Lower leg skin (tissue), 3 donors: ENCODE measurements around the gene RFX2.

ENCODE experiments used
- POLR2A ChIP-seq, 2 donors: fragments of 450-650 bp; IDR thresholded peaks; one replicate each; pipeline ENCODE4 v1.6.1; 2016 to 2017; ENCODE audit warnings: antibody characterized with exemption in 2 of 2, mild to moderate bottlenecking in 1 of 2, moderate library complexity in 1 of 2
- TF ChIP-seq, protein P1 (sequence below), 3 donors: fragments of 450-650 bp; IDR thresholded peaks; one replicate each; pipeline ENCODE4 v1.5.1; 2016; ENCODE audit warnings: antibody characterized with exemption in 3 of 3, mild to moderate bottlenecking in 3 of 3, moderate library complexity in 2 of 3

DNA sequence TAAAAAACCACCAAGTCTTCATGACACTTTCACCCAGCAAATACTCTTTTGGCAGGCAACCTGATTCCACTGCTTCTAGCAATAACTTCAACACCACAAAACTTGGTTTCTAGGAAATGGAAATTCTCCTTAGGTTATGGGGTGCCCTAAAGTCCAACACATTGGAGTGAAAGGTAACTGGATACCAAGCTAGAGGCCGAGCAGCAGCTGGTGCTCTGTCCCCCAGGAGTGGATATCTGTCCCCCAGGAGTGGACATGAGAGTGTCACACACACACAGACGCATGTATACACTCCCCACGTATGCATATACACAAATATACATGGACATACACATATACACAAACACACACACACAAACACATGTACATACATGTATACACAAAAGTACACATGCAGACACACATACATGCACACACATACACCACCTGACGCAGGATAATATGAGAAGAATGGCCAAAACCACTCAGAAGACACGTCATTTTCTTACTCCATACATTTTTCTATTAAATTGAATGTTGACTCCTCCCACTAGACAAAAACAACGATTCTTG is 50.8 kb downstream of the RFX2 start:
- TF ChIP-seq, protein P1, sequence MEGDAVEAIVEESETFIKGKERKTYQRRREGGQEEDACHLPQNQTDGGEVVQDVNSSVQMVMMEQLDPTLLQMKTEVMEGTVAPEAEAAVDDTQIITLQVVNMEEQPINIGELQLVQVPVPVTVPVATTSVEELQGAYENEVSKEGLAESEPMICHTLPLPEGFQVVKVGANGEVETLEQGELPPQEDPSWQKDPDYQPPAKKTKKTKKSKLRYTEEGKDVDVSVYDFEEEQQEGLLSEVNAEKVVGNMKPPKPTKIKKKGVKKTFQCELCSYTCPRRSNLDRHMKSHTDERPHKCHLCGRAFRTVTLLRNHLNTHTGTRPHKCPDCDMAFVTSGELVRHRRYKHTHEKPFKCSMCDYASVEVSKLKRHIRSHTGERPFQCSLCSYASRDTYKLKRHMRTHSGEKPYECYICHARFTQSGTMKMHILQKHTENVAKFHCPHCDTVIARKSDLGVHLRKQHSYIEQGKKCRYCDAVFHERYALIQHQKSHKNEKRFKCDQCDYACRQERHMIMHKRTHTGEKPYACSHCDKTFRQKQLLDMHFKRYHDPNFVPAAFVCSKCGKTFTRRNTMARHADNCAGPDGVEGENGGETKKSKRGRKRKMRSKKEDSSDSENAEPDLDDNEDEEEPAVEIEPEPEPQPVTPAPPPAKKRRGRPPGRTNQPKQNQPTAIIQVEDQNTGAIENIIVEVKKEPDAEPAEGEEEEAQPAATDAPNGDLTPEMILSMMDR (IDR thresholded peaks at IDR 0.05), result no peak
- TF ChIP-seq POLR2A (IDR thresholded peaks at IDR 0.05), result no peak
